HG03135 (cell line): Measurements from ENCODE around the gene DTX3.
"Not testable (repeated sequence)": the region's sequence is repeated elsewhere in the genome, so short reads cannot be mapped to it uniquely, and the experiment has no call there.

Source experiments
- ATAC-seq: cut with Tn5 transposase; IDR thresholded peaks from one replicate; pipeline ENCODE4 v1.9.1; 2021; ENCODE audit warnings: mild to moderate bottlenecking, moderate library complexity; ENCODE audit not compliant: unreplicated experiment

DTX3 gene

GRCh38 chr12:57583008-57583831 lies 21.4 kb upstream of the DTX3 start:
- peak; percentile 94 for ATAC-seq

- no peak for ATAC-seq
These were observed 20.6 kb upstream of the DTX3 start for GRCh38 chr12:57584050-57584449.

GRCh38 chr12:57584690-57585089 lies 19.9 kb upstream of the DTX3 start:
- ATAC-seq = no peak

- ATAC-seq = no peak
These were observed 19.5 kb upstream of the DTX3 start for GRCh38 chr12:57585156-57585555.

GRCh38 chr12:57586128-57586527 lies 18.5 kb upstream of the DTX3 start:
- no peak for ATAC-seq

- ATAC-seq = no peak
These were observed 17.7 kb upstream of the DTX3 start for GRCh38 chr12:57586832-57587429.

- ATAC-seq = not testable (repeated sequence)
These were observed 15.5 kb upstream of the DTX3 start for GRCh38 chr12:57588951-57589610.

- ATAC-seq = no peak
These were observed 14.2 kb upstream of the DTX3 start for GRCh38 chr12:57590479-57590863.

GRCh38 chr12:57590864-57591781 lies 13.5 kb upstream of the DTX3 start, which contains the start of gene PIP4K2C:
Gene PIP4K2C (plus strand): TSS chr12:57591192. CDS start chr12:57591290, 98 bp downstream.
- peak; percentile 91 for ATAC-seq

GRCh38 chr12:57591782-57592325 lies 12.8 kb upstream of the DTX3 start:
- peak; percentile 8 for ATAC-seq

- ATAC-seq = no peak
These were observed 12.0 kb upstream of the DTX3 start for GRCh38 chr12:57592551-57593165.

- ATAC-seq = no peak
These were observed 11.4 kb upstream of the DTX3 start for GRCh38 chr12:57593187-57593586.

GRCh38 chr12:57600395-57600794 lies 4.2 kb upstream of the DTX3 start:
- ATAC-seq = no peak

GRCh38 chr12:57602544-57602943 lies 2.1 kb upstream of the DTX3 start:
- no peak for ATAC-seq

GRCh38 chr12:57603324-57603723 lies 1.3 kb upstream of the DTX3 start:
- ATAC-seq = no peak

- ATAC-seq = no peak
These were observed 690 bp upstream of the DTX3 start for GRCh38 chr12:57603815-57604453.

GRCh38 chr12:57604992-57605810 lies 577 bp downstream of the DTX3 start:
- peak; percentile 18 for ATAC-seq

- no peak for ATAC-seq
These were observed 1.2 kb downstream of the DTX3 start for GRCh38 chr12:57605811-57606311.

- no peak for ATAC-seq
These were observed 1.8 kb downstream of the DTX3 start for GRCh38 chr12:57606399-57606798.
